ENCODE measurements around the gene HOXC6. TPM values are rescaled to one million over a fixed set of nuclear protein-coding genes. Genes with fewer than 3 reads are reported as not detected.

The HOXC6 gene
- total and polyA plus RNA-seq, 2 of the 13 experiments (the other 11 are each of a cell fraction or from before 2014, with no cell fraction given), result not detected

DNA sequence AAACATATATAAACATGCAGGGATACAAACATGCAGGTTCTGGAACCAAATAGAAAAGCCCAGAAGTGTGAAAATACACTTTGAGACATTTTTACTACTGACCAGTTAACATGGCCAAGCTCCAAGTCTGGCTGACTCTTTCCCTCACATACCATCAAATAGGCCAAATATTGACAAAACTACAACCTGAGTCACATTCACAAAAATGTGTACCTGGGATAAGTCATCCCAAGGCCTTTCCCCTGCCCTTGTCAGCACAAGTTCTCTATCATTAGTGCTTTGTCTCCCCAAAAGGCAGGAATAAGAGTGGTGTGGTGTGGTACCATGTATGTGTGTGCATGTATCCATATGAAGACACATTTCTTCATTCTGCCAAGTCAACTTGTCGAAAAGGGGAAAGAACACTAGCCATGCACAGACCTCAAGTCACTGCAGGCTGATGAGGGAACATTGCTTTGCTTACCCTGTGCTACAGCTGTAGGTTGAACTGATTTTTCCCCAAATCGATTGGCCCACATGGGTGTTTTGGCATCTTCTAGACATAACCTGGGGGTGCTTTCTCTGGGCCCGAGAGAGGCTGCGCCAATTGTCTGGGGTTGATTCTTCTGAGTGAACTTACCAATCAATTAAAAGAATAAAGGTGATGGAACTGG lies 40.3 kb downstream of the HOXC6 start:
- 63% methylated on average over 4 of the region's 4 CpGs for WGBS (ENCODE audit: low lambda C conversion rate)
- ATAC-seq, result no peak
- Histone ChIP-seq H3K27me3 (ENCODE audit: control insufficient read depth in 1 of 2, insufficient read depth in 2 of 2, low read length in 2 of 2) (no peaks in the 10 kb centered on the region; a peak in 1 of 5 replicates), H4K20me1 (ENCODE audit: insufficient read depth, low read length) (no peaks in the 10 kb centered on the region), H3K27ac (ENCODE audit: extremely low read length, insufficient read depth, low read length) (no peak overlapping the region), H3K9ac (ENCODE audit: insufficient read depth, low read depth, low read length) (no peak overlapping the region), H3K4me1 (ENCODE audit: insufficient read depth, low read length) (no peaks in the 10 kb centered on the region), H3K4me2 (ENCODE audit: low read depth, low read length) (no peak overlapping the region), H3K4me3 (replicated peaks in 1 of 3; ENCODE audit: insufficient read depth in 1 of 3, low read depth in 2 of 3, low read length in 3 of 3) (no peak overlapping the region), H3K9me3 (ENCODE audit: low read length) (no peaks in the 10 kb centered on the region), H3K36me3 (replicated peaks in 1 of 2; ENCODE audit: control insufficient read depth in 1 of 2, insufficient read depth in 2 of 2, low read length in 2 of 2) (no peaks in the 10 kb centered on the region), H3K79me2 (ENCODE audit: insufficient read depth, low read length) (no peaks in the 10 kb centered on the region), H2AFZ (ENCODE audit: low read length) (no peak overlapping the region)
- in situ Hi-C loops (cut with HindIII; ENCODE audit: extremely low pct_ligation_motif_present, low pct_unique_long_range_greater_than_20kb) (no loop called here), intact Hi-C loops (cut with micrococcal nuclease; ENCODE audit: unreplicated experiment) (no loop called here)
- TF ChIP-seq FOSL2 (CRISPR knock-in tag; IDR thresholded peaks at IDR 0.05) (no peak), ZNF569 (CRISPR knock-in tag; IDR thresholded peaks at IDR 0.05; ENCODE audit: borderline replicate concordance) (no peak), HNRNPK (IDR thresholded peaks at IDR 0.05; ENCODE audit: low read depth, low read length, poor library complexity, severe bottlenecking) (no peak), IKZF4 (CRISPR knock-in tag; IDR thresholded peaks at IDR 0.05; ENCODE audit: borderline replicate concordance, low read depth, not compliant biosample characterization) (no peak), TRIM22 (IDR thresholded peaks at IDR 0.05) (no peak), SYNCRIP (IDR thresholded peaks at IDR 0.05; ENCODE audit: insufficient read depth, low read depth, low read length) (no peak)
- no TSS peak for BruUV-seq (replicated peaks)
- DNase-seq (ENCODE audit: low spot score), result no peak
- POLR2A ChIA-PET, result no interaction called here
- no peak for FAIRE-seq
- CTCF ChIA-PET (ENCODE audit: low intra/inter-chr PET ratio, low total read pairs), result no interaction called here

DNA sequence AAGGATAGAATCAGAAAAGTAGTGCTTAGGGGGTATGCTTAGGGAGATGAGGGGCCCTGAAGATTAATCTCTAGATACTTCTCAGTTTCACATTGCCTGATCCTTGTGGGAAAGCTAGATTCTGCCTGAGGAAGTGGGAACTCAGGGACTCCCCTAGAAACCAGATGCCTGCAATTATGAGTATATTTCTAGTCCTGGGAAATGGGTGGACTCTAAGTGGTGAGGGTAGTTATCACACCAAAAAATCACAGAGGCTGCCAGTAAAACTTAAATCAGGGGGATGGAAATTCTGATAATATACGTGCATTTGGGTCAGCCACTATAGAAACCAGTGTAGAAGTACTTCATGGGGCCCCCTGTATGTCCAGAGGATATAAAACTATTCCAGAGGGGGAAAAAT lies 43.7 kb downstream of the HOXC6 start:
- Histone ChIP-seq H3K4me2 (ENCODE audit: low read depth, low read length) (no peak overlapping the region), H3K9ac (ENCODE audit: insufficient read depth, low read depth, low read length) (no peak overlapping the region), H3K27me3 (ENCODE audit: control insufficient read depth in 1 of 2, insufficient read depth in 2 of 2, low read length in 2 of 2) (peaks cover 1 to 5% of the 10 kb centered on the region in 2 experiments; a peak in 3 of 5 replicates), H3K27ac (ENCODE audit: extremely low read length, insufficient read depth, low read length) (no peak overlapping the region), H2AFZ (ENCODE audit: low read length) (no peak overlapping the region), H3K36me3 (replicated peaks in 1 of 2; ENCODE audit: control insufficient read depth in 1 of 2, insufficient read depth in 2 of 2, low read length in 2 of 2) (no peaks in the 10 kb centered on the region), H3K4me3 (replicated peaks in 1 of 3; ENCODE audit: insufficient read depth in 1 of 3, low read depth in 2 of 3, low read length in 3 of 3) (no peak overlapping the region), H3K4me1 (ENCODE audit: insufficient read depth, low read length) (no peaks in the 10 kb centered on the region), H3K9me3 (ENCODE audit: low read length) (no peaks in the 10 kb centered on the region), H4K20me1 (ENCODE audit: insufficient read depth, low read length) (no peaks in the 10 kb centered on the region), H3K79me2 (ENCODE audit: insufficient read depth, low read length) (no peaks in the 10 kb centered on the region)
- POLR2A ChIA-PET, result no interaction called here
- intact Hi-C loops (cut with micrococcal nuclease; ENCODE audit: unreplicated experiment) (no loop called here), in situ Hi-C loops (cut with HindIII; ENCODE audit: extremely low pct_ligation_motif_present, low pct_unique_long_range_greater_than_20kb) (no loop called here)
- no TSS peak for BruUV-seq (replicated peaks)
- FAIRE-seq, result no peak
- 0% methylated on average over 1 of the region's 1 CpG for WGBS (ENCODE audit: low lambda C conversion rate)
- CTCF ChIA-PET (ENCODE audit: low intra/inter-chr PET ratio, low total read pairs), result no interaction called here
- TF ChIP-seq ZNF225 (CRISPR knock-in tag; IDR thresholded peaks at IDR 0.05) (no peak), ZNF562 (CRISPR knock-in tag; IDR thresholded peaks at IDR 0.05; ENCODE audit: borderline replicate concordance) (no peak), SYNCRIP (IDR thresholded peaks at IDR 0.05; ENCODE audit: insufficient read depth, low read depth, low read length) (no peak), ZNF296 (CRISPR knock-in tag; conservative IDR thresholded peaks at IDR 0.05) (no peak), ZNF790 (CRISPR knock-in tag; IDR thresholded peaks at IDR 0.05; ENCODE audit: borderline replicate concordance) (no peak), PTBP1 (IDR thresholded peaks at IDR 0.05; ENCODE audit: low read depth, low read length, poor library complexity, severe bottlenecking) (no peak), ZNF879 (CRISPR knock-in tag; IDR thresholded peaks at IDR 0.05) (no peak), ELF4 (CRISPR knock-in tag; IDR thresholded peaks at IDR 0.05; ENCODE audit: borderline replicate concordance) (no peak), KDM3A (CRISPR knock-in tag; IDR thresholded peaks at IDR 0.05; ENCODE audit: low read depth) (no peak), ZNF343 (CRISPR knock-in tag; IDR thresholded peaks at IDR 0.05) (no peak), ZNF883 (CRISPR knock-in tag; IDR thresholded peaks at IDR 0.05; ENCODE audit: not compliant biosample characterization) (no peak)
- TF ChIP-seq, protein P1, sequence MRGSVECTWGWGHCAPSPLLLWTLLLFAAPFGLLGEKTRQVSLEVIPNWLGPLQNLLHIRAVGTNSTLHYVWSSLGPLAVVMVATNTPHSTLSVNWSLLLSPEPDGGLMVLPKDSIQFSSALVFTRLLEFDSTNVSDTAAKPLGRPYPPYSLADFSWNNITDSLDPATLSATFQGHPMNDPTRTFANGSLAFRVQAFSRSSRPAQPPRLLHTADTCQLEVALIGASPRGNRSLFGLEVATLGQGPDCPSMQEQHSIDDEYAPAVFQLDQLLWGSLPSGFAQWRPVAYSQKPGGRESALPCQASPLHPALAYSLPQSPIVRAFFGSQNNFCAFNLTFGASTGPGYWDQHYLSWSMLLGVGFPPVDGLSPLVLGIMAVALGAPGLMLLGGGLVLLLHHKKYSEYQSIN (CRISPR knock-in tag; IDR thresholded peaks at IDR 0.05; ENCODE audit: borderline replicate concordance), result no peak
- DNase-seq (ENCODE audit: low spot score), result no peak
- ATAC-seq, result no peak

Measured in HepG2 (cell line).